Sigmoid colon (tissue), 4 donors: ENCODE results near the gene COX7C.

ENCODE experiments used
- CTCF ChIP-seq, 4 experiments: fragments of 450-650 bp in 3 of 4; fragments of 200-600 bp in 1 of 4; IDR thresholded peaks; one replicate each; pipeline ENCODE4 v1.5.1; 2016 to 2019; ENCODE audit warnings: antibody characterized with exemption in 4 of 4, mild to moderate bottlenecking in 3 of 4, moderate library complexity in 2 of 4
- POLR2A ChIP-seq, 2 donors: fragments of 450-650 bp; IDR thresholded peaks; one replicate each; pipeline ENCODE4 v1.6.1; 2016; ENCODE audit warnings: antibody characterized with exemption in 2 of 2, mild to moderate bottlenecking in 2 of 2, moderate library complexity in 2 of 2
- POLR2AphosphoS5 ChIP-seq, 4 donors: sonication (generic); formaldehyde crosslinking; IDR thresholded peaks; one replicate each; pipeline ENCODE4 v1.6.1; 2017; ENCODE audit warnings: antibody characterized with exemption in 4 of 4

DNA sequence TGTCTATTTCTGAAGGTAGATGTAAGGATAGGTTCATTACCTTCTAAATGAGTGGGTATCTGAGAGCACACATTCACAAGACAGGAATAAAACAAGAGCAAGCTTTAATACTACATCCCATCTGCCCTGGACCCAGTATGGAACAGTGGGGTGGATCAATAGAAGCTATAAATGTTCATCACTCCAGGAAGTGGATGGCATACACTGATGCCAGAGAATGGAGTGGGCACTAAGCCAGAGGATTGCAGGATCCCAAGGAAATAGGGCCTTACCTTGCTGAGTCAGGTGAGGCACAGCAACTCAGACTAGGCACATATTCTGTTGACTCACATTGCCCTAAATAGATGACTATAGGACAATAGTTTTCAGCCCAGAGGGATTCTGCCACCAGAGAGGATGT lies 21.3 kb upstream of the COX7C start:
- no peak for TF ChIP-seq CTCF (IDR thresholded peaks at IDR 0.05)
- no peak for TF ChIP-seq POLR2A (IDR thresholded peaks at IDR 0.05)
- TF ChIP-seq POLR2AphosphoS5 (IDR thresholded peaks at IDR 0.05), result no peak
